ENCODE data around the gene GMDS.

Gene GMDS

DNA sequence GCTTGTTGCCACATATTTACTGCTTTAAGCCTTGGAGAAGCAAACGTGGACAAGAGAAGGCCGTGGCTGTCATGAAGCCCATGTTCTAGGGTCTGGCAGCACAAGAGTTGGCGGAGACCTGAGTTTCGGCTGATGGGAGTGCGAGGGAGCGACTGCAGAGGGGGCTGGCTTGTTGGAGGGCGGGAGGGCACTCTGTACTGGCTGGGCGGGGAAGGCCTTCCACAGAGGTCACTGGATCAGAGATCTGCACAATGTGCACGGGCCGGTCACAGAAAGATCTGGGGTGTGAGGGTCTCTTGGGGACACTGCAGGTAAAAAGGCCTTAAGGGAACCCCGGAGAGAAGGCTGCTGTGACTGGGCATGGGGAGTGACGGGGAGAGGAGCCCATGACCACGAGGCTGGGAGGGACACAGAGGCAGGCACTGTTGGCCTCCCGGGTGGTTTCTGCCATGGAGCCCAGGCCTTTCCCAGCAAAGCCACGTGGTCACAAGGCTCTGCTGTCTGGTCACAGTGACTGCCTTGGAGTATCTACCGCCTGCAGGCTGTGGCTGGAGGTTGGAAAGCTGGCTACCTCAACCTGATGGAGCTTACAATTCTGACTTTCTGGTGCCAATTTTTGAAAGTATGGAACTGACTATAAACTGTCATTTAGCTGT lies 611.9 kb downstream of the GMDS start:
- no peak for DNase-seq

DNA sequence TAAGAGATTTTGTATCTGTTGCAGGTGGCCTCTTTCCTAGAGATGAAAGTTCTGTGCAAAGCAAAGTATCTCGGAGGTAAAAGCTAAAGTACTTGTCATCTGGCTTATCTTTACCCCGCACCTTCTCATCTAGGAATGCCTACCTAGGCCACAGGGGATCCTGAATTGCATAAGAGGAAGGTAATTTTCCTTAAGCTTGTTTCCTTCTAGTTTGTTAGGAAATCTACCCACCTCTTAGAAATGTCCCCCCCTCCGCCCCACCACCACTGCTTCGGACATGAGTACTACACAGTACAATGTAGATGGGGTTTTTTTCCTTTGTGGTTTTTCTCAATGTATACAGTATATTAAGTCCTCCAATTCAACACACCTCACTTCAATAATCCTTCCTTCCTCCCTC lies 614.2 kb downstream of the GMDS start:
- no peak for DNase-seq

DNA sequence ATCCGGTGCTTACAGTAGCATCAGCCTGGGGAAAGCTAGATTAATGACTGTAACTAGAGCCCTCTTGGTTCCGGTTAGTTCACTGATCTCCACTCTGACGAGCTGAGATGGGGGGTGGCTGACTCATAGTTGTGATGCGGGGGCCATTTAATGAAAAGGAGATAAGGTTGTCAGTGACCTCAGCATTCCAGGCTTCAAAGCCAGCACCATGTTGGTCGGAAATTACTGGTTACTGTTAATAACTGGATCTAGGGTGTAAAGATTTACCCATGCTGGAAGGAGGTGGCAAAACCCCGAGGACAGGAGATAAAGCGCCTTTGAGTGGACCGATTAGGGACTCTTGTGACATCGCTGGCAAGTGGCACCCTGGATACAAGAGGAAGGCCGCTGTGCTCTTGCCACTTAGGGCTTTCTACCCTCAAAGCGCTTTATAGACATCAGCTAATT lies 614.6 kb downstream of the GMDS start:
- no peak for DNase-seq

DNA sequence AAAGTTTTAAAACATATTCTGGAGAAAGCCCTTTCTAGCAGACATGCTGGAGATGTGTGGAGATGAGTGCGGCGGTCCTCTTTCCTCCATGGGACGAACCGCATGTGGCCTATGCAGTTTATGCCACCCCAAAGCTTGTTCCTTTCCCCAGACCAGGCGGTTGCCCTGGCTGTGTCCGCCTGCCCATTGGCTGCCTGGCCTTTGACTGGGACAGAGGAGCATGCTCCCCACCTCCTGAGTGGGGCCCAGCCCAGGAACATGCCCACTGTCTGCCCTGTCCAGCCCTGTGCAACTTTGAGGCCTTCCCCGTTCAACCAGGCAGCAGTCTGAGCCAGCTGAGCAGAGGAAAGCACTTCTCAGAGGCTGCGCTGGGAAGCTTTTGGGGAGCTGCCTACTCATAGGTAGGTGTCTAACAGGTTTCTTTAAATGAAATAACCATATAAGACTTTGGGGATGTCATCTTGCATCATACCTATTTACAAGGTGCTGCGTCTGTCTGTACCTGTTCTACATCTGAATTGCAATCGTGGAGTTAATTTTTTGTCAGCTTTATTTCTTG lies 615.1 kb downstream of the GMDS start:
- DNase-seq = no peak

DNA sequence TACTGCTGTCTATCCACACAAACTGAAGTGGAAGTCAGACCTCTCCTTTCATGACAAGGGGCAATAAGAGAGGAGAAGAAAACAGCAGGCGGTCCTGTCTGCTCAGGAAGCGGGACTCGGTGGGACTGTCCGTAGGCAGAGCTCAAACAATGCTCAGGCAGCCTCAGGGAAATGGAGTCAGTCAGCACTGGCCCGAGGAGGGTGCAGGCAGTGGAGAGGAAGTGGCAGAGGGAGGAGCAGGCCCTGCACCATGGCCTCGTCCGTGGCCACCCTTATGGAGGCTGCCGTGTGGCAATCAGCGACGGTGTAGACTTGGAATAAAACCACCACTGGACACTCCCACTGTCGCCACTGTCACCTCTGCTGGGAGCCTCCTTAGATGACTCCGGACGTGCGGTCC lies 616.1 kb downstream of the GMDS start:
- no peak for DNase-seq

DNA sequence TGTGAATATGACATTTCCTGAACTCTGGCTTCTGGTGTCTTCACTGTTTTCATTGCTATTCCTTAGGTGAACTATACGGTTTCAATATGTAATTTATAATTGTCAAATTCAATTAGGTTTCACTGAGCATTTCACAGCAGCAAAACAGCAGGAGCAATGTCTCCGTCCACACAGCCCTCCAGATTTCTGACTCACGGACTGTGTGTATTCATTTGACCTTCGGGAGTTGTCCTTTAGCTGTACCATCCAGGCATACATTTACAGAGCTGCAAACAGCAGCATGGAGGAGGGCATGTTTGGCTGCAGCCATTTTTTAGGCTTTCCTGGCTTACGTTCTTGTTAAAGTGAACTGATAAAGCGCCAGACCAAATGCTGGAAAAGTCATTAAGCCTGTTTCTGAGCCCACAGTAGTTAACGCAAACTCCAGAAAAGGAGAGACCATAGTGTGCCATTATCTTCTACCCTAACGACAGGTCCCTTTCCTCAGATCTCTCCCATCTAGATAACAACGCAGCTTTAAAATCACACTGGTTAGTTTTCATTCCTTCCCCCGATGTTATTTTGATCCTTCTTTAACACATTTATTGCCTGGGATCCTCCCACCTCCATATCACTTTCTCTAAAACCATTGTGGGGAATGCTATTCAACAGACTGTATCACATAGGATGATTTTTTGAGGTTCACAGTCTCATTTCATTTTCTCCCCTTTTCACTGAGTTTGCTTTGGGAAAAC lies 617.4 kb downstream of the GMDS start:
- DNase-seq = no peak

DNA sequence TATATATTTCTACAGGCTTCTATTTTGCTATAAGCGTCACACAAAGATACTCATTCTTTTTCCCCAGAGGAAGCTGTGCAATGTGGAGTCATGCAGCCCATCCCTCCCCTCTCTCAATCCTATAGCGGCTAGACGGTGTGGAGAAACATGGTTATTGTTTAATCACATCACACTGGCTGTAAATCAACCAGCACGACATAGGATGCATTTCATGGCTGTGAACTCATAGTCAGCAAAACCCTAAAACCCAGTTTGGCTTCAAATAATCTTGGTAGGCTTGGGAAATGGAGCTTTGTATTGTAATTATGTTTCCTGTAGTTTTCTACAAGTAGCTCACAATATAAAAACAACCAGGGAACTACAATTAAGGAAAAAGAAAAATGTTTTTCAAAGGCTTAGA lies 618.9 kb downstream of the GMDS start:
- DNase-seq = no peak

DNA sequence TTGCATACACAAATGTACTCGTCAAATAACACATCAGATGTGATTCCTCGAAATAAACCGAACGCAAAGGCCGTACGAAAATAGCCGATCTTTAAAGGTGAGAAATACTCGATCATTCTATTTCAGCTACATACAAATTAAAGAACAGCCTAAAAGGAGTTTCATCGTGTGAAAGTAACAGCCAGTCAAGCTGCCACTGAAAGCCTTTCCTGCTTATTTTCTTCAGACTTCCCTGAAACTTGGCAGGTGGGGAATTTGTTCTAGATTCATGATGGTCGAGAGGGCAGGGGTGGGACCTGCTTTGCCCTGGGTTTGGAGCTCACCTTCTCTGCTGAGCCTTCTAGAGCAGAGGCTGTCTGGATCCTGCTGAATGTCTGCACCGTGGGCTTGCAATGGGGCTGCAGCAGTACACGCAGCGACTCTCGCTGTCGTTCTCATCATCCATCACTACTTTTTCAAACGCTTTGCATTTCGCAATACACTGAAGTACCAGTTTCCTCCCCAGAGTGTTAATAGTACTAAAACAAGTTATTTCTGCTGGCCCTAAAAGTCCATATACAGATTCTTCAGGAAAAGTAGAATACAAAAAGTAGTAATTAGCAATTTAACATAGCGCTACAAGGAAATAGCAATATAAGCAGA lies 619.5 kb downstream of the GMDS start:
- no peak for DNase-seq

DNA sequence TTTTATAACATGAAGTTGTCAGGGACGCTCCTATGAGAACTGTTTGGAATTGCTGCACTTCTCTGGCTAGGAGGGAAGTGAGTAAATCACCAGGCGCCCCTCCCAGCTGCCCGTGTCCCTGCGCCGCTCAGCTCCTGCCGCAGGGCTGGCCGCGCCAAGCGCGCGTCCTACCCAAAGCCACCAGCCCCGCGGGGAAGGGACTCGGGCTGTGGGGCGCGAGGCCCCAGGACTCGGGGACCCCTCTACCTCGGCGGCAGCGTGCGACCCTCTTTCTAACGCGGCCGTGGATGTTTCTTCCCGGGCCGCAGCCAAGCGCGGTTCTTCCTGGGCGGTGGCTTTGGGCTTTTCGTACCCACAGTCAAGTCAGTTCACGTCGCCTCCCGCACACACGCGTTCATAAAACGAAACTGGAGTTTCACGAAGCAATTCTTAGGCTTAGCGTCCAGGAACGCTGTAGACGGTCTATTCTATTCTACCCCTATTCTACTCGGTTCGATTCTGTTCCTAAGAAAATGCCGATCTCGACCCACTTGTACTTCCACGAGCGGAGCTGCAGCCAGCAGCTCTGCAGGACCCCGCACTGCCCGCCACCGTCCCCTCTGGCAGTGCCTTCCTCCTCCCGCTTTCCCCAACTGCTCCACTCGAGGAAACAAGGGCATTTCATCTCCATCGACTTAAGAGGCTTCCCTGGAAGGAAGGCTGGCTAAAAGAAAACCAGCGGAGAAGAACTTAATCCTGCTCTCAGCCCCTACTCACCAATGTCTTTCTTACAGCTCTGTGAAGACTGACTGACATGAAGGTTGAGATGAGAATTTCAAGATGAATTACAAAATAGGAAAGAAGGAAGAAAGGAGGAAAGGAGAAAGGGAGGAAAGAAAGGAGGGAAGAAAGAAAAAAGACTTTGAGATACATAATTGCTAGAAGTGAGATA lies 620.3 kb downstream of the GMDS start:
- DNase-seq = no peak

DNA sequence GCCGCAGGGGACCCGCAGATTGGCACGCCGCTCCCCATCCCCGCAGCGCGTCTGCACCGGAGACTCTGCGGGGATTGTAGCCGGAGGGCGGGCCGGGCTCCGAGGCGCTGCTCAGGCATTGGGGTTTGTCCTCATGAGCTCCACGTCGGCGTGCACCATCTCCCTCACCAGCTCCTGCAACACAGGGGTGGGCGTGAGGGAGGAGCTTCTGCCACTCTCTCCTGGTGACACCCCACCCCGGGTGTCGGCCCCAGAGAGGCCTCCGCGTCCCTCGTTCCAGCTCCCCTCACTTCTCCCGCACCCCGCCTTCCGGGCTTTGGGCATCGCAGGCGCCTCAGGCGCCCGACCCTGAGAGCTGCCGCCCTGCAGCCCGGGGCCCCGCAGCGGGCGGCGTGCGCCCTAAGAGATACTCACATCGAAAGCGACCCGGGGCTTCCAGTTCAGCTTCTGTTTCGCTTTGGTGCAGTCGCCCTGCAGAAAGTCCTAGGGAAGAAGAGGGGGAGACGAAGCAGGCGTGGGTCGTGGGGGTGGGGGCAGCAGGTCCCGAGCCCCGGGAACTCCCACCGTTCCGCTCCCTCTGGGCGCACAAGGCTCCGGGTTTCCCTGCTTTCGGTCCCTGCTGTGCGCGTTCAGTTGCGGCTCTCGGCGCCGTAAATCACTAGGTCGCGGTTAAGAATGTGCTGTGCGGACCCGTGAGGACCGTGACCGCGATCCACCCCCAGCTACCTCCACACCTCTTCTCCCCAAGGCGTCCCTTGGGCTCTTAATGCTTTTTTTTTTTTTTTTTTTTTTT lies 621.2 kb downstream of the GMDS start:
- no peak for DNase-seq

DNA sequence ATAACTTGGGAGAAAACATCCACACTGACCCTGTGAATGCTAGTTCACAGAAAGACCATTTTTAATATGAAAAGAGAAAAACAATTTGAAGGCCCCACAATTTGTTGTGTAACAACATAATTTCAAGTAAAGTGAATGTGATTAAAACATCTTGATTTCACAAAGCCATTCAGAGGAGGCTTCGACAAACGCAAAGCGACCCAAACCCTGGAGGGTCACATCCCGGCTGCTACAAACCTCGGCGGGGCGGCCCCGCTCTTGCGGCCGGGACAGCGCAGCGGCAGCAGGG lies 621.7 kb downstream of the GMDS start:
- no peak for DNase-seq

DNA sequence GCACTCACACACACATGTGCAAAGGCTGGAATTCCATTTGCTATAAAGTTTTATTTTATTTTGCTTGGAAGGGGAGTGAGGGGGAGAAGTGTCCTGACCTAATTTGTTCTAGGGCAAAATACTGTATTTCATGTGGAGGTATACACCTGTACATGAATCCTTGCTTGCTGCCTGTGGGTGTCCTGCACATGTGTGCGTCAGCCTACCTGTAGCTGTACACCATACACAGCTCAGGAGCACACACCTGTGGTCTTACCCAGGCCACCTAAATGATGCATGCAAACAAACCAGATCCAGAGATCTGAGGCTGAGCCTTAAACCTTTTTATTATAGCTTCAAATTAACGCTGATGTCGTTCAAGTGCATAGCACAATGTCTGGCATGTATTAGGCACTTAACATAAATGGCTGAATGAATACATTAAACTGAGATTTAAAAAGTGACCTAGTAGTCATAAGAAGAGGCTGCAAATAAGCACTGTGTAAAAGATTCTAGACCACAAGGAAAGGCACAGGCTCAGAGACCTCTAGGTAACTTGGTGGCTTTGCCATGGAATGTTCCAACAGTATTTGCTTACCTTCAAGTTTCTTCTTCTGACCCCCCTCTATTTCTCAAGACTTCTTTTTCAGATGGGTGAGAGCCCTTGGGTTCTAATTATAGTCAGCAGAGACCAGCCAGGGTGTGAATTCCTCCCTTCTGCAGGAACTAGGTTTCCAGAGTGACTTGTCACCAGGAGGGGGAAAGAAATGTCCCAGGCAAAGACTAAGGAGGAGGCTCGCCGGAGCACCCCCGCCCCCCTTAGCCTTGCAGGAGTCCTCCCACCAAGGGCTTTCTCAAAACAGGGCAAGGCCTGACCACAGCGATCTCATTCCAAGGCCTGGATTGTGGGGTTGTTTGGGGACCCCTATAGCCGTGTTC lies 622.3 kb downstream of the GMDS start:
- DNase-seq = no peak

DNA sequence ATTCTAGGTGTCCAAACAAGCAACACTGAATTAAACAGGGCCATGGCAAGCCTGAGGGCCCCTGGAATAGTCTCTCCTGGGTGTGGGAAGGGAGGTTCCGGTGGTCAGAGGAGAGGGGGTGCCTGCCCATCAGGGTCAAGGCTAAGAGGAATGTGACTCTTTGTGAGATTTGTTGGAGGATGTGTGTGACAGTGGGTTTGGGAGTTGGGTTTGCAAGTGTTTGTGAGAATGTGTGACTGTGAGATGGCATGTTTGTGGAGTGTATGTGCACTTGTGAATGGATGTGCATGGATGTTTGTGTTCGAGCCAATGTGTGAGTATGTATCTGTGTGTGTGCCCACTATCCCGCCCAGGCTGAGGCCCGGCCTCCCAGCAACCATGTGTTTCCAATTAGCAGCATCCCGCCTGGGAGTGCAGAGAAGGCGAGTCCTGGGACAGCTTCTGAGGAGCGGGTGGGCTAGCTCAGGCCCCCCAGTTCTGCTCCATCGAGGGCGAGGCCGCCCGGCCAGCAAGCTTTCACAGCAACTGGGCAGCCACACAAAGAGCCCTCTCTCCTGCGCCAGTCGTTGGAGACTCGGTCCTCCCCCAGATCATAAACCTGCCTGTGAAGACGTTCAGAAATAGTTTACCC lies 623.1 kb downstream of the GMDS start:
- no peak for DNase-seq

DNA sequence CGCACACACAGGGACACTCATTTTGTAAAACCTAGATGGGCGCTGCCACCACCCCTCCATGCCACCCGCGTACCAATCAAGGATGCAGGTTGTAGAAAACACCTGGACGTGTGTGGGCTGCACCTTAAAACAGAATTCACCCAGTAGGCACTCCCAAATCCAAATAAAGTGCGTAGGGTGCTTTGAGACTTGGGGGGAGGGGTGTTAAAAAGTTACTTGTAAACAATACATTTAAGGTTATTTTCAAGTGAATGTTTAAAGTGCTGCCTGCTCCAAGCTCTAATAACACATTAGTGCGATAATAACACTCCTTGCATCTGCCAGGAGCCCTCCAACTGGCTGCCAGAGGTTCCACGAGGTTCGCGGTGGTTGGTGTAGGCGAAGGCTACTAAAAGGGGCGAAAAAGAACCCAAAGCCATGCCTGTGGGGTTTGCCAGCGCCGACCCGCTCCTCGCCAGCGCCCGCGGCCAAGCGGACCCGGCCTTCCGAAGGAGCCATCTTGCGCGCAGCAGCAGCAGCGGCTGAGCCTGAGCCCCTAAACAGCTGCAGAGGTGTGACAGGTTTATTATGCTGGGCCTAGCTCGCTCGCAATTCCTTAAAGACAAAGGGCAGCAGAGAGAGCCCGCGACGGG lies 624.2 kb downstream of the GMDS start:
- DNase-seq = no peak

DNA sequence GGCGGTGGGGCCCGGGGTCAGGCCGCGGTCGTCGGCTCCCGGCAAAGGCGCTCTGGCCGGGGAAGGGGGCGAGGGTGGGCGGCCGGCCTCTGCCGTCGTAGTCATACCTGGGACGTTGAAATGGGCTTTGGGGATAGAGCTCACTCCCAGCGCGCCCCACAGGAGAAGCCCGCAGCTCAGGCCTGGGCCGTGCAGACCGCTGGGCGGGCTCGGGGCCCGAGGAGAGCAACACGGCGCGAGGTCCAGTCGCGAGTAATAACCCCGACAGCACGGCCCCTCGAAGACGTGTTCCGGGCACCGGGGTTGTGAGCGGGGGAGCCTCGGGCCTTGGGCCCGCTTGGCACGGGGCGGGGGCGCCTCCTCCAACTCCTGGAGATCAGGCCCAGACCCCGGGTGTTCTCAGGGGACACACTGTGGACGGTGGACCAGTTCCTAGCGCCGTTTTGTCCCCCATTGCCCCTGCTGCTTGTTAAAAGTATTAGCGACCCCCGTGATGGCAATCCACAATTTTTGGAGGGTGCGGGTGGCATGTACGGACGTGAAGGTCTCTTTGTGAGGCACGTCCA lies 624.8 kb downstream of the GMDS start:
- no peak for DNase-seq

DNA sequence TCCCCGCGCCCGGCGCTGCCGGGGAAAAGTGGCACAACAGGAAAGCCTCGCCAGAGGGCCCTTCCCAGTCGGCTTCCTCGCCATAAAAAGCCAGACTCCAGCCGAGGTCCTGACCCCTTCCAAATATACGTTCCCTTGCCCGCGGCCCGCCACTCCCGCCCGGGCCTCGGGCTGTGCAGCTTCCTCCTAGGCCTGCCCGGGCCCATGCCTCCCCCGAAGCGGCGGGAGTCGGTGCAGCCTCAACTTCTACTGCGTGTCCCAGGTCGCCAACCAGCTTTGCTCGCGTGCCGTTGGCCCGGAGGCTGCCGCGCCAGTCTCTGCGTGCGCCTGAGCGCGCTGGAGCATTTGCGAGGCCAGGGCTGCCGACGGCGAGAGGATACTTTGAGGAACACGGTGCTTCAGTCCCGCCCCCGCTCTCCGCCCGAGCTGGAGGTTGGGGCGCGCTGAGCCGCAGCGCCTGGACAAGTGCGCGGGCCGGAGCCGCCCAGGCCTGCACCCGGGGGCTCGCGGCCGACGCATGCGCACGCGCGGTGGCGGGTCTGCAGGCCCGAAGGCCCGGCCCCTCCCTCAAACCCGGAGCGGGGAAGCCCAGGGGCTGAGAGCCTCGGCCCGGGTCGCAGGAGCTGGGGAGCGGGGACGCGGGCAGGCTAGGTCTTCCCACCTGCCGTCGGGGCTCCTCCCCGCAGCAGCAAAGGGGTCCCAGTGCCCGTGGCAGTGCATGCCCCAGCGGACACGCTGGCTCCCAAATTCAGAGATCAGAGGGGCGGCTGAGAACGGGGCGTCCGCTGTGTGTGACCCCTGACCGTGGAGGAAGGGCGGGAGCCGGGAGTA lies 625.5 kb downstream of the GMDS start:
- DNase-seq = no peak

DNA sequence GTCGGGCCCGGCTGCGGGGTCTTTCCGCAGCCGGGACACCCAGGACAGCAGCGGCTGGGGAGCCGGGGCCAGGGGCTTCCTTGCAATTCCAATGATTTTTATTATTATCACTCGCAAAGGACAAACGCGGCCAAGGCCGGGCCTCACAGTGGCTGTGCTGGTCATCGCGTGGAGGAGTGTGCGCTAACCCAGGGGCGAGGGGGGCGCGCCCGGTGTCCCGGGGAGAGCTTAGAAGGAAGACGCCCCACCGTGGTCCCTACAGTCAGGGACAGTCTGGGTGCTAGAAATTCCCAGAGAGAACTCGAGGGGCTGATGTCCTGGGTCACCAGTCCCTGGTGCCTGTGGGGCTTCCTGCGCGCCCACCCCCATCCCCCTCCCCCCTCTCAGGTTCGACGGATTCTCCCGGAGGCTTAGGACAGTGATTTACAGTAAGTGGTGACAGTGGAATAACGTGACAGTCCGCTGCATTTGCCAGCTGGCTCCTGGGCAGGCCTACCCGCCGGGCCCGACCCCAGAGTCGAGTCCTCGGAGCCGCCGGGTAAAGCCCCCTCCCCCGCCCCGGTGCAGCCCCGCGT lies 626.2 kb downstream of the GMDS start:
- no peak for DNase-seq

Data from activated CD4-positive, alpha-beta T cell treated with anti-CD3 and anti-CD28 coated beads, Interleukin-2, amount 50 U/mL, for 4 hours (primary cell).